ENCODE data around the gene PPP2R2C. TPM values are rescaled to one million over a fixed set of nuclear protein-coding genes. Genes with fewer than 3 reads are reported as not detected.

Gene PPP2R2C
- polyA plus RNA-seq, 1 experiment, result 0.06 TPM

DNA sequence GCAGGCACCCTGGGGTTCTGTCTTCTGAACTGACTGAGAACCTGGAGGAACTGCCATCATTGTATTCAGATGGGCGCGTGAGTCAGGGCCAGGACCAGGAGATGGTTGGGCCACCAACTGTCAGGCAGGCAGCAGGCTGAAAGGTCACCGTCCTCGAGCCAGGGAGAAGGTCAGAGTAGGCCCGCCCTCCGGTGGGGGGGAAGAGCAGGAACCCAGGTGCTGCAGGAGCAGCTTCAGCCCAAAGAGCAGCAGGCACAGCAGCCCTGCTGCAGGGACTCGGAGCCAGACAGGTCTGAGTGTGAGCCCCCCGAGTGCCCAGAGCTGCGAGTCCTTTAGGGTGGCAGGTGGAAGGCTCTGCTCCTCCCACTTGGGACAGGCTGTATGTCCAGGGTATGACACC, 176.4 kb downstream of the PPP2R2C start:
- Histone ChIP-seq H3K27me3 (ENCODE audit: control insufficient read depth, insufficient read depth, low read length) (no peaks in the 10 kb centered on the region), H3K4me3 (ENCODE audit: low read depth, low read length) (no peak overlapping the region), H3K36me3 (ENCODE audit: control insufficient read depth, insufficient read depth, low read length) (peaks cover 18% of the 10 kb centered on the region)
- TF ChIP-seq, protein P1, sequence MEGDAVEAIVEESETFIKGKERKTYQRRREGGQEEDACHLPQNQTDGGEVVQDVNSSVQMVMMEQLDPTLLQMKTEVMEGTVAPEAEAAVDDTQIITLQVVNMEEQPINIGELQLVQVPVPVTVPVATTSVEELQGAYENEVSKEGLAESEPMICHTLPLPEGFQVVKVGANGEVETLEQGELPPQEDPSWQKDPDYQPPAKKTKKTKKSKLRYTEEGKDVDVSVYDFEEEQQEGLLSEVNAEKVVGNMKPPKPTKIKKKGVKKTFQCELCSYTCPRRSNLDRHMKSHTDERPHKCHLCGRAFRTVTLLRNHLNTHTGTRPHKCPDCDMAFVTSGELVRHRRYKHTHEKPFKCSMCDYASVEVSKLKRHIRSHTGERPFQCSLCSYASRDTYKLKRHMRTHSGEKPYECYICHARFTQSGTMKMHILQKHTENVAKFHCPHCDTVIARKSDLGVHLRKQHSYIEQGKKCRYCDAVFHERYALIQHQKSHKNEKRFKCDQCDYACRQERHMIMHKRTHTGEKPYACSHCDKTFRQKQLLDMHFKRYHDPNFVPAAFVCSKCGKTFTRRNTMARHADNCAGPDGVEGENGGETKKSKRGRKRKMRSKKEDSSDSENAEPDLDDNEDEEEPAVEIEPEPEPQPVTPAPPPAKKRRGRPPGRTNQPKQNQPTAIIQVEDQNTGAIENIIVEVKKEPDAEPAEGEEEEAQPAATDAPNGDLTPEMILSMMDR (IDR thresholded peaks at IDR 0.05; ENCODE audit: insufficient read depth, low read depth, low read length), result no peak
- no peak for DNase-seq (ENCODE audit: low read depth)
- ChIA-PET CTCF (interaction anchor here (0.9 to 1.3 kb wide), 3 partner anchors 12 to 36 kb away, joined by 3 to 4 read pairs (median 4); no protein-coding TSS in a partner anchor), POLR2A (no interaction called here)

DNA sequence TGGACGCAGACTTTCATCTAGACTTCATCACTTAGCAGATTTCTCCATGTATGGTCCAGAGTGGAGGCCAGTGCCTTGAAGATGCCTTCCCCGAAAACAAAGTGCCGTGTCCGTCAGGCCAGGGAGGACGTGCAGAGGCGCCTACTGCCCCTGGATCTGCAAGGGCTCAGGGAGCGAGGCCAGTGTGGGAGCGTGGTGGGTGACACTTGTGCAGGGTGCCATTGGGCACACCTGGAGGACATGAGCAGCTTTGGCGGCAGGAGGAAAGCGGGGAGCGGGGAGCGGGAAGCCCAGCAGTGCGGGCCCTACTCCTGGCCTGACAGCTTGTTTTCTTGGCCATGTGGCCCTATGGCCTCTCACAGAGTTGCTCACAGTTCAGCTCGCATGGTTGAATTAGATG, 176.9 kb downstream of the PPP2R2C start:
- CTCF ChIA-PET, result interaction anchor here (1.1 to 1.3 kb wide), 2 partner anchors 32 to 36 kb away, joined by 4 read pairs; no protein-coding TSS in a partner anchor
- peaks cover 20% of the 10 kb centered on the region for H3K36me3 ChIP-seq (ENCODE audit: control insufficient read depth, insufficient read depth, low read length)
- TF ChIP-seq, protein P1 (IDR thresholded peaks at IDR 0.05; ENCODE audit: insufficient read depth, low read depth, low read length), result no peak
- POLR2A ChIA-PET, result no interaction called here
- no peaks in the 10 kb centered on the region for H3K27me3 ChIP-seq (ENCODE audit: control insufficient read depth, insufficient read depth, low read length)
- no peak overlapping the region for H3K4me3 ChIP-seq (ENCODE audit: low read depth, low read length)
- DNase-seq (ENCODE audit: low read depth), result no peak

DNA sequence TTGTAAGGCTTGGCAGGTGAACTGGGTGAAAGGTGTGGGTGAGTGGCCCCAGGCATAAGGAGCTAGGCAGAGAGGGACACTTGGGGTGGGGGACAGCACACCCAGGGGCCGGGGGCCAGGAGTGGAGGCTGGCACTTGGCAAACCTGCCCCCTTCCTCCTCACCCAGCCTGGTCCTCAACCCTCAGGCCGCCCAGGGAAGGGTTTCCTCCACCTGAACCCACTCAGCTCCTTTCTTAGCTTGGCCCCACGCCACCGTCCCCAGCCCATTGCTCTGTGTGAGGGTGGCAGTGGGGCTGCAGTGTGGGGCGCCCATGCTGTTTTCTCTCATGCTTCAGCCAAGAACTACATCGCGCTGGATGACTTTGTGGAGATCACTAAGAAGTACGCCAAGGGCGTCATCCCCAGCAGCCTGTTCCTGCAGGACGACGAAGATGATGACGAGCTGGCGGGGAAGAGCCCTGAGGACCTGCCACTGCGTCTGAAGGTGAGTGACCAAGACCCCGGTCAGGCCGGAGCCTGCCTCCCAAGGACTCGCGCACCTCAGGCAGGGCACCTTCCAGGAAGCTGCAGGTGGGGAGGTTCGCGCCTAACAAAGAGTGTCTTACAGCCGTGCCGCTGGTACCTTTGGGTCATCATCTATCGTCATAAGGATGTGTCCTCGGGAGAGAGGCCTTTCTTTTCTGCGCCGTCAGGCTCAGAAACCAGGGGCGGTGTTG, 177.6 kb downstream of the PPP2R2C start:
- H3K36me3 ChIP-seq (ENCODE audit: control insufficient read depth, insufficient read depth, low read length), result peaks cover 18% of the 10 kb centered on the region
- ChIA-PET CTCF (interaction anchor here (1.0 to 1.1 kb wide), 2 partner anchors 31 to 32 kb away, joined by 4 read pairs; no protein-coding TSS in a partner anchor), POLR2A (no interaction called here)
- DNase-seq (ENCODE audit: low read depth), result no peak
- TF ChIP-seq, protein P1 (IDR thresholded peaks at IDR 0.05; ENCODE audit: insufficient read depth, low read depth, low read length), result no peak
- H3K4me3 ChIP-seq (ENCODE audit: low read depth, low read length), result no peak overlapping the region
- no peaks in the 10 kb centered on the region for H3K27me3 ChIP-seq (ENCODE audit: control insufficient read depth, insufficient read depth, low read length)

DNA sequence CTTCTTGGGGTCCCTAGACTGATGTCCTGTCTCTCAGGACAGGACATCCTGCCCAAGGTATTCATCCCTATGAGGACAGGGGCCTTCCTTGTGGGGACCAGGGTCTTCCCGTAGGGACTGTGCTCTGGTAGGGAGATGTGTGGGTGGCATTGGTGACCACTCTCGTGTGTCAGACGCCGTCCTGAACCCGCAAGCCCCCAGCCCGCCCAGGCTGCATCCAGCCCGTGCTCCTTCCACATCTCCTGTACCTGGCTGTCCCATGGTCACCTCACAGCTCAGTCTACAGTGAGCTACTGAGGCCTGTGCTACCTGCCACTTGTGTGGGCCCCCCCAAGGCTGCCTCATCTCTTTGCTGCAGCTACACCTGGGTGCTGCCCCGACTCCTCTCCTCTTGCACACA, 178.8 kb downstream of the PPP2R2C start:
- peaks cover 23% of the 10 kb centered on the region for H3K36me3 ChIP-seq (ENCODE audit: control insufficient read depth, insufficient read depth, low read length)
- no peak for DNase-seq (ENCODE audit: low read depth)
- no peaks in the 10 kb centered on the region for H3K27me3 ChIP-seq (ENCODE audit: control insufficient read depth, insufficient read depth, low read length)
- CTCF ChIA-PET, result no interaction called here
- TF ChIP-seq, protein P1 (IDR thresholded peaks at IDR 0.05; ENCODE audit: insufficient read depth, low read depth, low read length), result no peak
- POLR2A ChIA-PET, result no interaction called here
- no peak overlapping the region for H3K4me3 ChIP-seq (ENCODE audit: low read depth, low read length)

DNA sequence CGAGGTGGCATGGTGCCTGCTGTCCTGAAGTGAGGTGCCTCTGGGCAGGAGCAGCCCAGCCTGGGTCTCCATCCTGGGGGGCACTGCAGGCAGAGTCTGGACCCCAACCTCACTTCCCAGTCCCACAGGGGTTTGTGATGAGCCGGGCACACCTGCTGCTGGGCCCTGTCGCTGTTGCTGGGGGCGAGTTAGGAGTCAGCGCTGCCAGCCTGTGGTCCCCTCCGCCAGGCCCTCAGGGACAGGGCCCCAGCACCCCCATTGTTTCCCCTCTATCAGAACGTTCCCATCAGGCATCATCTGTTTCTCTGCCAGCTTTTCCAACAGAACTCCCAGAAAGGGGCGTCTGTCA, 179.3 kb downstream of the PPP2R2C start:
- peaks cover 23% of the 10 kb centered on the region for H3K36me3 ChIP-seq (ENCODE audit: control insufficient read depth, insufficient read depth, low read length)
- POLR2A ChIA-PET, result no interaction called here

More for the DNA sequence above, 179.3 kb downstream of the PPP2R2C start:
- TF ChIP-seq, protein P1 (IDR thresholded peaks at IDR 0.05; ENCODE audit: insufficient read depth, low read depth, low read length), result no peak
- CTCF ChIA-PET, result no interaction called here
- Histone ChIP-seq H3K27me3 (ENCODE audit: control insufficient read depth, insufficient read depth, low read length) (no peaks in the 10 kb centered on the region), H3K4me3 (ENCODE audit: low read depth, low read length) (no peak overlapping the region)
- DNase-seq (ENCODE audit: low read depth), result no peak
